SKM-1 (cell line): ENCODE measurements around the gene DDX21.
"Not testable (repeated sequence)": the region's sequence is repeated elsewhere in the genome, so short reads cannot be mapped to it uniquely, and the experiment has no call there.

ENCODE experiments used
- DNase-seq: peaks from one replicate; lab custom pipeline; 2025; ENCODE audit not compliant: unreplicated experiment; lab: John Stamatoyannopoulos, UW

The DDX21 gene

DNA sequence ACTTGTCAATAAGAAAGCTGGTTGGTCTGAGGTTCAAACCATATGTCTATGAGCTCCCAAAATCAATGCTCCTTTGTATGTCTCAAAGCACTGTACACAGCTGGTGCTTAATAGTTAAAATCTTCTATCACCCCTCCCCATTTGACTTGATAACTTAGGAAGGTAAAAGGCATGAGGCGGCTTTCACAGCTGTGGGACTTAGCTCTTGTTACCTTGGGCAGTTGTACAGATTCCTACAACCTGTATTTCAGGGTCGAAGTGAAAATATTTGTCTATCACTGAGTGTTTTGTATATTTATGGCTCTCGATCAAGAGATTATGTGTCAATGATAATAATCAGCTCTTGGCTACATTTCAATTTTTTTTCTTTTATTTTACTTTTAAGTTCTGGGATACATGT lies 31.6 kb downstream of the DDX21 start:
- no peak for DNase-seq

DNA sequence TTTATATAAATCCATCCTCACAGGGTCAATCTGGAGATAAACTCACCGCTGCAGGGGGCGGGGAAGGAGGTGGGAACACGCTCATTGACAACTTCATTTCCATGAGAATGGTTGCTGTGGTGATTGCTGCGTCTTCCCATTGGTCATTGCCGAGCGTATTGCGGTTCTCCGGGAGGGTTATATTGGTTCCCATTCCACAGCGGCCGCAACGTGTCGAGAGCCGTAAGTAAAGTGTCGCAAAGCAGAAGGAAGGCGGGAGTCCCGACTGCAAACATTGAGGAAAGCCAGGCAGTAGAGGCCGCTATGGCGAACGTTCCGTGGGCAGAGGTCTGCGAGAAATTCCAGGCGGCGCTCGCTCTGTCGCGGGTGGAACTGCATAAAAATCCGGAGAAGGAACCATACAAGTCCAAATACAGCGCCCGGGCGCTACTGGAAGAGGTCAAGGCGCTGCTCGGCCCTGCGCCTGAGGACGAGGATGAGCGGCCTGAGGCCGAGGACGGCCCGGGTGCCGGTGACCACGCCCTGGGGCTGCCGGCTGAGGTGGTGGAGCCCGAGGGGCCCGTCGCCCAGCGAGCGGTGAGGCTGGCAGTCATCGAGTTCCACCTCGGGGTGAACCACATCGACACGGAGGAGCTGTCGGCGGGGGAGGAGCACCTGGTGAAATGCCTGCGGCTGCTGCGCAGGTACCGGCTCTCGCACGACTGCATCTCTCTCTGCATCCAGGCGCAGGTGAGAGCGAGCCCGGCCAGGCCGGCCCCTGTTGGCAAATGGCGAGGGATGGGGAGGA lies 32.8 kb downstream of the DDX21 start, which contains the start of gene KIFBP:
Gene KIFBP, plus strand, starts transcription at position 274 of the 787 bp plus-strand sequence. Its CDS starts 30 bp downstream, at position 304.
- DNase-seq, result peak; percentile 99

DNA sequence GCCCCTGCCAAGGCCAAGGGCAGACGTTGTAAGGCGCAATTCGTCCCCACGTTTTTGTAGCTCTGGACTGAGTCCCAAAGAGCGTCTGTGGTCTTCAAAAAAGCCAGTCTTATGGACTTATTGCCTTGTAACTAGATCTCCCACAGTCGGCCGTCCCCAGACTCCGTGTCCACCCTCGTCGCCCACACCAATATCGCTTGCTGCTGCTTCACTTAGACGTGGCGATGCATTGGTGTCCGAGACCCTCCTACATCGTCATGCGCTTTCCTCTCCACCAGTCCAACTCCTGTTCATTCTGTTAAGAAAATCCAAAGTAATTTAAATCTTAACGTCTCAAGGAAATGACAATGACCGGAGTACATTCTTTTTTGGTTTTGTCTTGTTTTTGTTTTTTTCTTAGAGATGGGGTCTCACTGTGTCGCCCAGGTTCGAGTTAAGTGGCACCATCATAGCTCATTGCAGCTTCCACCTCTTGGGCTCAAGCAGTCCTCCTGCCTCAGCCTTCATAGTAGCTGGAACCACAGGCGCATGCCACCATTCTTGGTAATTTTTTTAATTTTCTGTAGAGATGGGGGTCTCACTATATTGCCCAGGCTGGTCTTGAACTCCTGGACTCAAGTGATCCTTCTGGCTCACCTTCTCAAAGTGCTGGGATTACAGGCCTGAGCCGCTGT lies 33.5 kb downstream of the DDX21 start:
- no peak for DNase-seq

DNA sequence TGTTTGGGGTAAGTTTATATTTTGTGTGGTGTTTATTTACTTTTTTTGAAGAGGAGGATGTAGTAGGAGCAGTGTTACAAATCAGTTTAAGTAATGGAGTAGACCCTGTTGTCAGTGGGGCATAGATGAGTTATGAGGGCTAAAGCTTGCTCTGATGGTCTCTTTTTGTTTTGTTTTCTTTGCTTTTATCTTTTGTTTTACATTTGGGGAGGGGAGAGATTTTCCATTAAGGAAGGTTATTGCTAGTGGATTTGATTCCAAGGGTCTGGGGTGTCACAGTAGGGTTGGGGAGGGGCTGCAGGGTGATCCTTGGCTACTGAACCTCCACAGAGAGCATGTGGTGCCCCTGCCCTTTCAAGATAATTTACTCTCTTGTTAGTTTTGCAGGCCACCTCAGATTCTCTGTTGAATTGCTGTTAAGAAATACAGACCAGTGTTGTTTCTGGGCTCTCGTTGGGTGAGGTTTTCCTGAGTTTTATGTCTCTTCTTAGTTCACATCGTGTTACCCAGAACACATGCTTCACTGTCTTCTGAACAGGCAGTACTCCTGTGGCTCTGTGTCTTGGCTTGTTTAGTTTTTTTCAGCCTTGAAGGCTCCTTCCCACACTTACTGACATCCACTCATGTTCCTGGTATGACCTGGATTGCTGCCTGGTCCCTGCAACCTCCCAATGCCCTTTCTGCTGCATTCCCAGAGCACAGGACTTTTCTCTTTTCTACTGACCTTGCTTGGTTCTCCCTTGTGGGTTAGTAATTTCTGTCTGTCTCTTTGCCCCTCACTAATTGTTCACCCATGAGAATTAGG lies 36.9 kb downstream of the DDX21 start:
- DNase-seq, result no peak

DNA sequence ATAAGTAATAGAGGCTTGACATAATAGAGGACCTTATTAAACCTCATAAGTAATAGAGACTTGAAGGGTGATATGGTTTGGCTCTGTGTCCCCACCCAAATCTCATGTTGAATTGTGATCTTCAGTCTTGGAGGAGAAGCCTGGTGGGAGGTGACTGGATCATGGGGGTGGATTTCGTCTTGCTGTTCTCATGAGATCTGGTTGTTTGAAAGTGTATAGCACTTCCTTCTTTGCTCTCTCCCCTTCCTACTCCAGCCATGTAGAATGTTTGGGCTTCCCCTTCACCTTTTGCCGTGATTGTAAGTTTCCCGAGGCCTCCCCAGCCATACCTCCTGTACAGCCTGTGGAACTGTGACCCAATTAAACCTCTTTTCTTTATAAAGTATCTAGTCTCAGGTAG lies 41.2 kb downstream of the DDX21 start:
- no peak for DNase-seq

DNA sequence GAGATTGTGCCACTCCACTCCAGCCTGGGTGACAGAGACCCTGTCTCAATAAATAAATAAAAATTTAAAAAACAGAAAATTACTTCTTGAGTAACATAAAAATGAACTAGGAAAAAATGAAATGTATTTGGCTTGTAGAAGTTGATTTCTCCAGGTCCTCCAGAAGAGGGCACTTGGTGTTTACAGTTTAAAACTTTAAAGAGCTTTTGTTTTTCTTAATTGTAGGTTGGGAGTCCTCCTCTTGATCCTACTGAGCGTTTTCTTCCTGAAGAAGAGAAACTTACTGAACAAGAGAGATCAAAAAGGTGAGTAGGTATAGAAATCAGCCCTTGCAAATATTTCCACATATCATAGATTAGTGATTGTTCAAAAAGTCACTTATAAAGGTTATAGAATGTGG lies 48.9 kb downstream of the DDX21 start:
- peak; percentile 48 for DNase-seq

DNA sequence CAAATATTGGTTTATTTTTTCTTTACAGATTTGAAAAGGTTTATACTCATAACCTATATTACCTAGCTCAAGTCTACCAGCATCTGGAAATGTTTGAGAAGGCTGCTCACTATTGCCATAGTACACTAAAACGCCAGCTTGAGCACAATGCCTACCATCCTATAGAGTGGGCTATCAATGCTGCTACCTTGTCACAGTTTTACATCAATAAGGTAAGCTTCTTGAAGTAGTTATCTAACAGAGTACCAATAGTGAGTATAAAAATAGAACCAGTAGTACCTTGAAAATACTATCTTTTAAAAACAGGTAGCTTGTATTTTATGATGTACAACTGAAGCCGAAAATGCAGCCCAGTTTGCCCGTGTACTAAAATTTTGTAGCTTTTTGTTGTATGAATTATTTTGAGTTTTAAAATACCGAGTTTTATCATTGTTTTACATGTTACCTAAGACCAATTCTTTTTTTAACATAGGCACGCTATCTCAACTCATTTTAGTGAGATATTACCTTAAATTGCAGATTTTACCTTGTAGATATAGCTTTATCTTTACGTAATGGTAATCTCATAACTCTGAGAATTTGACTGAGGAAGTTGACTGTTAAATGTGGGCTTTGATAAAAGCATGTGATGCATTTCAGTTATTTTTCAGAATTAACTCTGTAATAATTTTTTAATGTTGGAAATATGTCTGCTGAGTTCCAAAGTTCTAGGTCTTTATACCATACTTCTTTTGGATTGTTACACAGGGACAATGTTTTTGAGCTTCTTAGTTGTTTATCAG lies 49.9 kb downstream of the DDX21 start:
- DNase-seq, result no peak

DNA sequence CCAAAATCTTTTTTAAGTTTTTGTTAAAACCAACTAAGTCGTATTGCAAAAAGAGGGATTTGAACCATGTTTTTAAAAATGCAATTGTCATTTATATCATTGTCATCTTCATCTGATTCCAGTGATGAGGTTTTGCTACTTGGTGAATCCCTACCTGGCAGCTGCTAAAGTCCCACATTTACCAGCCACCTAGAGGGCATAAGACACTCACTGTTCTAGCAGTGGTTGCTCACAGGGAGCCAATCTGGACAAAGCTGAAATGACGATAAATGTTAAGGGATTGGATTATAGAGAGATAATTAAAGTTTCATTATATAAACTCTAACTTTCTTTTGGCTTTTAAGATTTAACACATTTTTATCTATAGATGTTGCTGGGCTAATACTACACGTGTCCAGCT lies 51.3 kb downstream of the DDX21 start:
- no peak for DNase-seq

DNA sequence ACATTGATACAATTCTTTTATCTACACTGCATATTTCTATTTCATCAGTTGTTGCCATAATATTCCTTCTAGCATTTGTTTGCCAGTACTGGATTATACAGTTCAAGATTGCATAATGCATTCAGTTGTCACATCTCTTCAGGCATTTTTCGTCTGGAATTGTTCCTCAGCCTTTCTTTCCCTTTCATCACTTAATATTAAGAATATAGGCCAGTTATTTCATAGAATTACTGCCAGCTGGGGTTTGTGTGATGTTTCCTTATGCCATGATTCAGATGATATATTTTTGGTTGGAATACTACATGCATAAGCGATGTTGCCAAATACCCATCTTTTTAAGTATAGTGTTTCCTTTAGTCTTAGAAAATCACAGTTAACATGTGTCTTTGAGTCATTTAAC lies 53.4 kb downstream of the DDX21 start:
- no peak for DNase-seq

DNA sequence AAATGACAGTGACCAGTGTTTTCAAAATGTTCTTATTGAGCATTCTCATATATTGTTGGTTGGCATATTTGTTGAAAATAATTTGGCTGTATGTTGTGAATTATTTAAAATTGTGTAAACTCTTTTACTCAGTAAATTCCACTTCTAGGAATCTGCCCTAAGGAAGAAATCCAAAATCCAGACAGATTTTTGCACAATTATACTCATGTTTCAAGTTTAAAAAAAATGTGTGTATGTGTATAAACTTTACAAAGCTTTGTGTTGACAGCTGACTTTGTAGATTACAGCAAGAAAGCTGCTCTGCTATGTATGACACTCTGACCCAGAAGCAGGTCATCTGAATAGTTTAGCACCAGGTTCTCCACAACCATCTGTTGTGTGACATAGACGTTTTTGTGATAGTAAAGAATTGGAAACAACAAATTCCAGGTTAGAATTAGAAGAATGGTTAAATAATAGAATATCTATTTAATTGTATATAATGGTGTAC lies 54.2 kb downstream of the DDX21 start:
- no peak for DNase-seq

DNA sequence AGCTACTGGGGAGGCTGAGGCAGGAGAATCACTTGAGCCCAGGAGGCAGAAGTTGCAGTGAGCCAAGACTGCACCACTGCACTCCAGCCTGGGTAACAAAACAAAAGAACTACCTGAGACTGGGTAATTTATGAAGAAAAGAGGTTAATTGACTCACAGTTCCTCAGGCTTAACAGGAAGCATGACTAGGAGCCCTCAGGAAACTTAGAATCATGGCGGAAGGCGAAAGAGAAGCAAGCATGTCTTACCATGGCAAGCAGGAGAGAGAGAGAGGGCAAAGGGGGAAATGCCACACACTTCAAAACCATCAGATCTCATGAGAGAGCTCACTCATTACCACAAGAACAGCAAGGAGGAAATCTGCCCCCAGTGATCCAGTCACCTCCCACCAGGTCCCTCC lies 56.8 kb downstream of the DDX21 start:
- not testable (repeated sequence) for DNase-seq

DNA sequence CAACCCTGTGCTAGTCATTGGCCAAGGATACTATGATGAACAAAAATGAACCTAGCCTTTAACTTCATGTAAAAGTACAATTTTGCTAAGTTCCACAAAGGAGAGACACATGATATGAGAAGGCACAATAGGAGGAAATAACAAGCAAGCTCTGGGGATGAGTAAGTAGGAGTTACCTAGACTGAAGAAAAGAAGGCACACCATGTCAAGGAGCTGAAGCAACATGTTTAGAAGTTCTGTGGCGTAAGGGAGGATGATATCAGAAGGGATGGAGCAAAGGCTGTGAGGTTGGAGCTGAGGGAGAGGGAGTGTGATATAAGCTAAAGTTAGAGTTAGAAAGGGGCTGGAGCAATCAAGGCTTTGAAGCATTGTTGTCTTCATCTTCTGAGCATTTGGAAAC lies 58.2 kb downstream of the DDX21 start:
- DNase-seq, result no peak

DNA sequence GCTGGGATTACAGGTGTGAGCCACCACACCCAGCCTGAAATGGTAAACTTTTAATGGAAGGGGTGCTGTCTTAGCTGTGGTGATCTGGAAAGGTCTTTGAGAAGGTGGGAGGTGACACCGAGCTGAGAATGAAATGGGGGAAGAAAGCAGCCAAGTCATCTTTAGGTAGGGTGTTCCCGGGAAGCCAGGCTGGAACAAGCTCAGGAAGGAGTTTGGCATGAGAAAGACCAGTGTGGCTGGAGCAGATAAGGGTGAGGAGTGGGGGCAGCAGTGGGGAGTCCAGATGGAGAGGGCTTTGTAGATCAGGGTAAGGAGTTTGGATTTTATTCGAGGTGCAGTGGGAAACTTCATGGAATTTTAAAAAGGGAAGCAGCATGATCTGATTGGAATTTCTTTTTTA lies 62.6 kb downstream of the DDX21 start:
- DNase-seq, result no peak

DNA sequence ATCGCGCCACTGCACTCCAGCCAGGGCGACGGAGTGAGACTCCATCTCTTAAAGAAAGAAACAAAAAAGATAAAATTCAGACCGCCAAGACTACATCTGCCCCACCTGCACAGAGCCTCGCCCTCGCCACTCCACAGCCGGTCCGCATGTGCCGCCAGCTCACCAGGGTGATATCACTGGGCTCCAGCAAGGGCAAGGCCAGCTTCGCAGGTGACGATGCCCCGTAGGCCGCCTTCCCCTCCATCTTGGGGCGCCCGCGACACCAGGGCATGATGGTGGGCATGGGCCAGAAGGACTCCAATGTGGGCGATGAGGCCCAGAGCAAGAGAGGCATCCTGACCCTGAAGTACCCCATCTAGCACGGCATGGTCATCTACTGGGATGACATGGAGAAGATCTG lies 66.6 kb downstream of the DDX21 start:
- DNase-seq, result no peak

DNA sequence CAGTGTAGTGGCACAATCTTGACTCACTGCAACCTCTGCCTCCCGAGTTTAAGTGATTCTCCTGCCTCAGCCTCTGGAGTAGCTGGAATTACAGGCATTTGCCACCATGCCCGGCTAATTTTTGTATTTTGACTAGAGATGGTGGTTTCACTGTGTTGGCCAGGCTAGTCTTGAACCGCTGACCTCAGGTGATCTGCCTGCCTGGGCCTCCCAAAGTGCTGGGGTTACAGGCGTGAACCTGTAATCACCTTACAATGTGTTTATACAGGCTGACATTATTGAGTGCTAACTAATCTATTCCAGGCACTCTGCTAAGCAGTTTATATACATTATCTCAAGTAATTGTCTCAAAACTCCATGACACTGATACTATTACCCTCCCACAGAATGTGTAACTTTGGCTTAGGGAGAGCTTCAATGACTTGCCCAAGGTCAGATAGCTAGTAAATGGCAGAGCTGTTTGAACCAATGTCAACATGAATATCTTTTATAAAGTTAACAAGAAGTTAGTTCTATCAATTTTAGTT lies 69.5 kb downstream of the DDX21 start:
- DNase-seq, result no peak

DNA sequence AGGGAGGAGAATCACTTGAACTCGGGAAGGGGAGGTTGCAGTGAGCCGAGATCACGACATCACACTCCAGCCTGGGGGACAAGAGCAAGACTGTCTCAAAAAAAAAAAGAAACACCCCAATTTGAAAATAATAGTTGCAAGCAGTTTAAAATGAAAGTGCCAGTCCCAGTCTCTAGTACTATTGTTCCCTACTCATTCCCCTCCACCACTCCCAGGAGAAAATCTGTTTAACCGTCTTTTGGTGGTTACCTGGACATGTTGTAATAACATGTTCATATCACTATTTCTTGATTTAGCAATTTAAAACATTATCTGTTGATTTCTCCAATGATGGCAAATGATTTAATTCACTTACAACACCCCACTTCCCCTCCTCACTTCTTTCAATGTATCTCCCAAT lies 77.3 kb downstream of the DDX21 start:
- no peak for DNase-seq
